Measurements from ENCODE around the gene SDHA.
"Not testable (repeated sequence)": the region's sequence is repeated elsewhere in the genome, so short reads cannot be mapped to it uniquely, and the experiment has no call there.

Gene SDHA

DNA sequence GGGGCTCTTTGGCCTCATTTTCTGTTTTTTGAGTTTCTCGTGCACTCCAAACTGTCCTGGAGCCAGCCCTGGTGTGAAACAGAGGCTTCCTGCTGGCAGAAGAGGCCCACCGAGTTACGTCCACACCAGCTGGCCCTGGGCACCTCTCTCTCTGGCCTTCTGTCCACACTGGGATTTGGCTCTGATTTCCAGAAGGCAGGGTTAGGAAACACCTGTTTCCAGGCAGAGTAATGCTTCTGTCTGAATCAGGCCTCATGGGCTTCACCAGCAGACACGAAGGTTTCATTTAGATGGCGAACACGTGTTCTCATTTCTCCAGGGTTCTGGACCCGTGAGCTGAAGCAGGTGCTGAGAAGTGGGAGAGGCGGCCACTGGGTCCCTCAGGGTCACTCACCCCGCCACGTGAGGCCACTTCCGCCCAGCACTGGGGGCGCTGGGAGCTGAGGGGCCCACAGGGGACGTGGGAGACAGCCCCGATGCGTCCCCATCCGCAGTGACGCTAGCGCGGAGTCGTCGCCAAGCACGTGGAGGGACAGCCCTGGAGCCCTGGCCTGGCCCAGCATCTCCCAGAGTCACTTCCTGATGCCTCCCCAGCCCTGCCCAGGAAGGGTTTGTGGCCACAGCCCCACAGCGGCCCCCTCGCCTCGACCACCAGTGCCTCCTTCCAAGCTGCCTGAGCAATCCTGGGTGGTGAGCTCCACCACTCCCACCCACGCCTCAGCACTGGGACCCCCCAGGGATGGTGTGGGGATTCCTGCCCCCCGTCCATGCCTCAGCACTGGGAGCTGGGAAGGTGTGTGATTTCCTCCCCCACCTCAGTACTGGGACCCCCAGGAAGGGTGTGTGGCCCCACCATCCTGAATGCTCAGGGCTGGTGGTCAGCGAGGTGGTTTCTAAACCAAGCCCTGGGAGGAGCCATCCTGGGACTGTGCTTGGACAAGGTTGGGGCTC lies 31.8 kb upstream of the SDHA start:
- no peak for DNase-seq

DNA sequence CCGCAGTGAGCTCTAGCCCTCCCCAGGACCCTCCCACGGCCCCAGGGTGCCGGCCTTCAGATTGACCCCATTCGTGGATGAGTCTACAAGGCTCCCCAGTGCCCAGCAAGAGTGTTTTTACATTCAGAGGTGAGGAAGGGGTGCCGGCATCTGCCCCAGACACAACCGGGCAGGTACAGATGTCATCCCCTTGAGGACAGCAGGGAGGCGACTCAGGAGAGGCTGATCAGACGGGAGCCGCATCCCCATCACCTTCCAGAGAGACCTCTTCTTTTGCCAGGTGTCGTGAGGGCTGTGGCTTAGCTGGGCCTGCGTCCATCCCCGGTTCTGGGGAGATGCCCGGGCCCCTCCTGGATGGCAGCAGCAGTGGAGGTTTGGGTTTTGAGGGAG lies 31.1 kb upstream of the SDHA start:
- DNase-seq, result no peak

DNA sequence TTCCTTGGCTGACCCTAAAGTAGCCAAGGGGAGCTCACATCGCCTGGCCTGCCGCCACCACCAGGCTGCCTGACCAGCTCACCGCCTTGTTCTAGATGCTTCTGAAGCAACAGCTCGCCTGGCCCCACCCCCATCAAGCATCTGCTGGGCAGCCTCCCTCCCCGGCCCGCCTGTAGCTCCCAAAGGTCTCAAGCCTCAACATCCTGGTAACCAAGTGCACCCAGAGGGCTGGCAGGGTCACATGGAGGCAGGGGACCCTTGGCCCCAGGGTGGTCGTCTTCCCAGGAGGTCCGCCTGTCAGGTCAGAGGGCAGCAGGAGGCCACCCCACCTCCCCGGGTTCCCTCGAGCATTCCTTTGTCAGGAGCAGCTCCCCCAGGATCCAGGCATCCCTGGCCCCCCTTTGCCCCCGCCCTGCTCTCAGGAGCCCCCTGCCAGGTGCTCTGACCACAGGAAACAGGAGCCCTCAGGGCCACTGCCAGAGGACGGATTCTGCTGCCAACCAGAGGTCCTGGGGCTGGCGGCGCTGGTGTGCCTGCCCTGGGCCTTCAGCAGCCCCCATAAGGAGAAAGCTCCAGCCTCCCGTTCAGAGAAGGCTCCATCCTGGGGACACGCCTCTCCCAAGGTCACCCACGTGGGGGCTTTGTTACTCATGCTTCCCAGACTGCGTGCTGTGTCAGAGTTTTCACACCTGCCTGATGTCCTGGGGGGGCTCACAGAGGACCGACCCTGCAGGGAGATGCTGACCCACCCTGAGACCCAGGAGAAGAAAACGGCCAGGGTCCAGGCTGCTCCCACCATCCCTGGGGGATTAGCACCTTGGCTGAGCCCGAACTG lies 30.3 kb upstream of the SDHA start:
- no peak for DNase-seq

DNA sequence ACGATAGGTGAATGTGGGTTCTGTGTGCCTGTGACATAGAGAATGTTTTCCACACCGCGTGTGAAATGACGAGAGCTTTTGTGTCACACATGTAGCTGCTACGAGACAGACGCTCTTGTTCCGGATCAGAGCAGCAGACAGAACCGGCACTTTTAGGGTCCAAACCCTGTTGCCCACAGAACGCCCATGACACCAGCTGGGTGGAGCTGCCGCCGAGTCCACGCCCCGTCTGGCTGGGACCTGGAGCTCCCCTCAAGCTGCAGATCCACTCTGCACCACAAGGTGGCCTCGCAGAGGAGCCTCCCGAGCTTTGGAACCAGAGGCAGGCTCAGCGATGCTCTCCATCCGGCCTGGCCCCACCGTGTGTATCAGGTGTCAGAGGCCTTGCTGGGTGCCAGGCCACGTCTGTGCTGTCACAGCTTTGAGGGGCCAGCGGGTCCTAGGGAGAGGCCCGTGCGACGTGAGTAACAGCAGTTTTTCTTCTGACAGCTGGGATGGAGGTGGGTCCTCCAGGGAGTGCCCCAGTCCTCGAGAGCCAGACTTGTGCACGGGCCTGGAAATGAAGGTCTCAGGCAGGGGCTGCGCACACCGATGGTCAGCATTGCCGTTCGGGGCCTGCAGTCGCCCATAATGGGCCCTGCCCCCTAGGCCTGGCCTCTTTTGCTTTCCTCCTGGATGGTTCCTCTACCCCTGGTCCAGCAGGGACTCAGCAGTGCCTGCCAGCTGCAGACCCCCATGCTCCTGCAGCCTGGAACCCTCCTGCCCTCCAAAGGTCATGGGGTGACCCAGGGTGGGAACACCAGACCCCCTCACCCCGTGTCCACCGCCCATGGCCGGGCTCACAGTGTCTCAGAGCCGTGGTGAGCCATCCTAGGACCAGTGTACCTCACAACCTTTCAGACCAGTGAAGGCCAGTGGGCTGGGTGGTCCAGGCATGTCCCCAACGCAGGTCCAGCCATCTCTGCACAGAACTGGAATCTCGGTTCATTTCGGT lies 29.3 kb upstream of the SDHA start:
- DNase-seq, result peak; percentile 97

DNA sequence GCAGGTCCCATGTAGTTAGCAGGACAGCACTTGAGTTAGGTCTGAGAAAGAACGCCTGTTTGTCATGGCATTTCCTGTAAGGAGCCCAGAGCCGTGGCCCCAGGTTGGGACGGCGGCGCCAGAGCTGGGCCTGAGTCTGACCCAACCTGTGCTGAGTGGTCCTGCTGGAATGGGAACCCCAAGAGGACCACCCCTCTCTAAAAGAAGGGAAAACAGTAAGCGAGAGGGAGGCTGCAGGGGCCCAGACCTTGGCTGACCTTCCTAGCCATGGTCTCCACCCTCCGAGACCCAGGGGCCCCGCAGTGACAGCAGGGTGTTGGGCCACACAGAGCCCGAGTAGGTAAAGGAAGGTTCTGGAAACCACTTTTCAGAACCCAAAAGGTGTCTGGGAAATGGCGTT lies 28.6 kb upstream of the SDHA start:
- no peak for DNase-seq

DNA sequence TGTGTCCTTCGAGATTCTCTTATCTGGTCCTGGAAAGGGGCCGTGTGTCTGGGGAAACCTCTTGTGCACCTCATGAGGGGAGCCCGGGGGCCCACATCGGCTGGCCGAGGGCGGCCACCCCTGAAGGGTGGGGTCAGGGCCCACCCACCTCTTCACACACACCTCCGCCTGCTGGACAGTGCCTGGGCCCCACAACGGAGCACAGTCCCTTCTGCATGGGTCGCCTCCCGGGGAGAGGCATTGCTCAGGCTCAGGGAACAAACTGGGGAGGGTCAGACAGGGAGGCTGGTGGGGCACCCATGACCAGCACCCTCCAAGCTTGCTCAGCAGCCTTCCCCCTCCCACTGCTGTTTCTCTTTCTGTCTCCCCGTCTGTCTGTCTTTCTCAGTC lies 28.1 kb upstream of the SDHA start:
- no peak for DNase-seq

DNA sequence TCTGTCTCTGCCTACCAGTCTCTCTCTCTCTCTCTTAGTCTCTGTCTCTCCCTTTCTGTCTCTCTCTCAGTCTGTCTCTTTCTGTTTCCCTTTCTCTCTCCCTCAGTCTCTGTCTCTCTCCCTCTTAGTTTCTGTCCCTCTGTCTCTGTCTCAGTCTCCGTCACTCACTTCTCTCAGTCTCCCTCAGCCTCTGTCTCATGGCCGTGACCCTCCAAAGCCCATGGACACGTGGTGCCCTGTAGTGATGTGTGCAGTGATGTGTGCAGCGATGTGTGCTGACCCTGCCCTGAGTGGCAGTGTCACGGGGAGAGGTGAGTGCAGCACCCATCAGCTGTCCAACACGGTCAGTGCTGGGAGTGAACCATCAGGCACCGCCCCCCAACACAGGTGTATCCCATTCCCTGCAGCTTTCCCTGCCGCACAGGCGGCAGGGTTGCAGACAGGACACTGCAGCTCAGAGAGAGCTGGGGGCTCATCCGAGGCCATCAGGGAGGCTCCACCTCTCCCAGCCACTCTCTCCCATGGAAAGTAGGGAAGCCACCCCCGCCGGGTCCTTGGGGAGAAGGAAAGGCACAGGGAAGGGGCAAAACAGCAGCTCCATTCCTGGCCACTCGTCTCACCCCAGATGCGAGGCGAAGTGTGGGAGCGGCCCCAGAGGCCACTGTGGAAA lies 27.6 kb upstream of the SDHA start:
- peak; percentile 56 for DNase-seq

DNA sequence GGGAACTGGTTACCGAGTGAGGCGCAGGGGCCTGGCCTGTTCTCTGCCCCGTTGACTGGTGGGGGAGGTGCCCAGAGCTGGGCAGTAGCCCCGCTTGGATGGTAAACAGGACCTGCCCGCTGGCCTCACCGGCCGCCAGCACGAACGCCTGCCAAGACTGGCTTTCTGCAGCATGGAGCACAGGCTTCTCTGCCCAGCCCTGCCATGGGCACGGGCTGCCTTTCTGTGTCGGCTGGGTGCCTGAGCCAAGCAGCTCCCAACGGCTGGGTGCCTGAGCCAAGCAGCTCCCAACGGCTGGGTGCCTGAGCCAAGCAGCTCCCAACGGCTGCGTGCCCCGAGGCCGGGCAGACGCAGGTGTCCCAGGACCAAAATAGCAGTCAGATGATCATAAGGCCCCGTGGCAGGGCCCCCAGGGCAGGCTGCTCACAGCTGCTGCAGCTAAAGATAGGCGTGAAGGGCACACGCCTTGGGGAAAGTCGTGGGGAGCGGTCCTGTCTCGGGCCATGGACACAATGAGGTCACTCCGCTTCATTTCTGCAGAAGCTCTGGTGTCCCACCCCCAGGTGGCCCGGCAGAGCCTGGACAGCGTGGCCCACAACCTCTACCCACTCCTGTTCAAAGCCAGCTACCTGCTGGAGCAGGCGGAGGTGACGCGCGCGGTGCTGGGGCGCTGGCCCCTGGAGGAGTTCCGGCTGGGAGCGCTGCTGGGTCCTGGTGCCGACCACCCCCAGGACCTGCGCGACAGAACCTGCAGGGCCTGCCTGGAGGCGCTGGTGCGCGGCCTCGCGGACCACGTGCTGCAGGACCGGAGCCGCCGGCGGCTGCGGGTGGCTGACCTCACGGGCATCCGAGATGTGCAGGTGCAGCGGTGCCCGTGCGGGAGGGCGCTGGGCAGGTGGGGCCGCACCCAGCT lies 26.8 kb upstream of the SDHA start, which contains the start of gene LRRC14B:
LRRC14B (plus strand) TSS at position 460 of the 913 bp plus-strand sequence; CDS start at position 504, 44 bp downstream.
- peak; percentile 96 for DNase-seq

DNA sequence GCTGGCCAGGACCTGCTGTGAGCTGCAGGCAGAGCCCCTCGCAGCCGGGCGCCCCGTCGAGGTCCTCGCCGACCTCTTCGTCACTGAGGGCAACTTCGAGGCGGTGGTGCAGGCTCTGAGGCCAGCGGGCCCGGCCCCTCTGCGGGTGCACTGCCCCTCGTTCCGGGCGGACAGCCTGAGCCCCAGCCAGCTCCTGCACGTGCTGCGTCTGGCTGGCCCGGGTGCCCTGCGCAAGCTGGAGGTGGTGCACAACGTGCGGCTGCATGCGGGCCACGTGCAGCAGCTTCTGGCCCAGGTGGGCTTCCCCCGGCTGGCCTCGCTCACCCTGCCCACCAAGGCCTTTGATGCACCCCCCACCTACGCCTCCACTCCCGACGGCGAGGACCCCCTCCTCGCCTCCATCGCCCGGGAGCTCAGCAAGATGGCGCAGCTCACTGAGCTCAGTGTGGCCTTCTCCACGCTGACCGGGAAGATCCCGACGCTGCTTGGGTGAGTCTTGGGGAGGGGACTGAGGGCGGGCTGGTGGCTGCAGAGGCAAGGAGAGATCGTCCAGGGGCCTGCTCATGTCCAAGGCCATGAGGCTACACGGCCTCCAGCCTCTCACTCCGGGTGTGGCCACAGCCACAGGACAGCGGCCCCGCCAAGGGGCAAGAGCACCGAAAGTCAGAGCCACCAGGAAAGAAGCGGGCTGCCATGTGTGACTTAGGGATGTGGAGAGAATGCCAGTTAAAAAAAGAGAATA lies 26.0 kb upstream of the SDHA start:
- no peak for DNase-seq

DNA sequence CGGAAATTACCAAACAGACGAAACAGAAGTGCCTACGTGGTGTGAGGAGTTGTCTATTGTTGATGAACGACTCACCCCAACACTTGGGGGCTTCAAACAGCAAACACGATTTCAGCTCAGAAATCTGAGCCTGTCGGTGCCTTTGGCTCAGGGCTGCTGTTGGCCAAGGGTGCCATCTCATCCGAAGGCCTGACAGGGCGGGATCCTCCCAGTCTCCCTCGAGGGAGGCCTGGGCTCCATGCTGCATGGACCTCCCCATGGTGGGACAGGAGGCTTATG lies 25.5 kb upstream of the SDHA start:
- DNase-seq, result no peak

DNA sequence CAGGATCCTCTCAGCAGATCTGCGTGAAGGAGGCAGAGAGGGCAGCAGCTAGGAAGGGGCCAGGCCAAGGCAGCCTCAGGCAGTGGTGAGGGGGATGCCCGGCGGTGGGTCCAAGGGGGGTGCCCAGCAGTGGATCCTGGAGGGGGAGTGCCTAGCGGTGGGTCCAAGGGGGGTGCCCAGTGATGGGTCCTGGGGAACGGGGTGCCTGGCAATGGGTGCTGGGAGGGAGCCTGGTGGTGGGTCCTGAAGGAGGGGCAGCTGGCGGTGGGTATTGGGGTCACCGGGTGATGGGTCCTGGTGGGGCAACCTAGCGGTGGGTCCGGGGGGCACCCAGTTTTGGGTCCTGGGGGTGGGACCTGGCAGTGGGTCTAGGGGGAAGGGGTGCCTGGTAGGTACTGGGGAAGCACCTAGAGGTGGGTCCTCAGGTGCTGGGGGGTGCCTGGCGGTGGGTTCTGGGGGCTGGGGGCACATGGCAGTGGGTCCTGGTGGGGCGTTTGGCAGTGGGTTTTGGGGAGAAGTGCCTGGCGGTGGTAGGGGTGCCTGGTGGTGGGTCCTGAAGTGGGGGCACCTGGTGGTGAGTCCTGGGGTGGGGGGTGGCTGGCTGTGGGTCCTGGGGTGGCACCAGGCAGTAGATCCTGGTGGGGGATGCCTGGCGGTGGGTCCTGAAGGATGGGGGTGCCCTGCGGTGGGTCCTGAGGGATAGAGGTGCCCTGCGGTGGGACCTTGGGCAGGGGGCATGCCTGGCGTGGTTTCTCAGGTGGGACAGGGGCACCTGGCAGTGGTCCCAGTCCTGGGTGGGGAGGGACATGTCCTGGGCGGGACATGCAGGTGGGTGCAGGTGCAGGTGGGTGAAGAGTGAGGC lies 24.9 kb upstream of the SDHA start:
- no peak for DNase-seq

DNA sequence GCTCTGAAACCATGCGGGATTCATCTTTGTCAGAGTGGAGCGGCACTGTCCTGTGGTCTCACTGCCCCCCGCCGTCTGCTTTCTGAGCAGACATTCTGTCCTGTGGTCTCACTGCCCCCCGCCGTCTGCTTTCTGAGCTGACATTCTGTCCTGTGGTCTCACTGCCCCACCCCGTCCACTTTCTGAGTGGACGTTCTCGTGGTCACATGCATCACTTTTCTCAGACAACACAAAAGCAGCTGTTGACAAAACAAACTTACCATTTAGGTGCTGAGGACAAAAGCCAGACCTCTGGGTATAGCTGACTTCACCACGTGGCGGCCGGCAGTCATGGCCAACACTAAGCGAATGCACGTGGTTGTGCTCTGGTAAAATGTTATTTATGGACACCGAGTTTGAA lies 24.0 kb upstream of the SDHA start:
- no peak for DNase-seq

DNA sequence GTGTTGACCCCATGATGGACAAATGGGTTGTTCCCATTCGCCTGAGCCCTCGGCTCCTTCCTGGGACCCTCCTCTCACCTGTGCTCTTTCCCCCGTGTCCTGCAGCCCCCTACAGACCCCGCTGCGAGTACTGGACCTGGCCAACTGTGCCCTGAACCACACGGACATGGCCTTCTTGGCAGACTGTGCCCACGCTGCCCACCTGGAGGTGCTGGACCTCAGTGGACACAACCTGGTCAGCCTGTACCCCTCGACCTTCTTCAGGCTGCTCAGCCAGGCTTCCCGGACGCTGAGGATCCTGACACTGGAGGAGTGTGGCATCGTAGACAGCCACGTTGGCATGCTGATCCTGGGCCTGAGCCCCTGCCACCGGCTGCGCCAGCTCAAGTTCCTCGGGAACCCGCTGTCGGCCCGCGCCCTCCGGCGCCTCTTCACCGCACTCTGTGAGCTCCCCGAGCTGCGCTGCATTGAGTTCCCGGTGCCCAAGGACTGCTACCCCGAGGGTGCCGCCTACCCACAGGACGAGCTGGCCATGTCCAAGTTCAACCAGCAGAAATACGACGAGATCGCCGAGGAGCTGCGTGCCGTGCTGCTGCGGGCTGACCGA lies 23.4 kb upstream of the SDHA start:
- DNase-seq, result no peak

DNA sequence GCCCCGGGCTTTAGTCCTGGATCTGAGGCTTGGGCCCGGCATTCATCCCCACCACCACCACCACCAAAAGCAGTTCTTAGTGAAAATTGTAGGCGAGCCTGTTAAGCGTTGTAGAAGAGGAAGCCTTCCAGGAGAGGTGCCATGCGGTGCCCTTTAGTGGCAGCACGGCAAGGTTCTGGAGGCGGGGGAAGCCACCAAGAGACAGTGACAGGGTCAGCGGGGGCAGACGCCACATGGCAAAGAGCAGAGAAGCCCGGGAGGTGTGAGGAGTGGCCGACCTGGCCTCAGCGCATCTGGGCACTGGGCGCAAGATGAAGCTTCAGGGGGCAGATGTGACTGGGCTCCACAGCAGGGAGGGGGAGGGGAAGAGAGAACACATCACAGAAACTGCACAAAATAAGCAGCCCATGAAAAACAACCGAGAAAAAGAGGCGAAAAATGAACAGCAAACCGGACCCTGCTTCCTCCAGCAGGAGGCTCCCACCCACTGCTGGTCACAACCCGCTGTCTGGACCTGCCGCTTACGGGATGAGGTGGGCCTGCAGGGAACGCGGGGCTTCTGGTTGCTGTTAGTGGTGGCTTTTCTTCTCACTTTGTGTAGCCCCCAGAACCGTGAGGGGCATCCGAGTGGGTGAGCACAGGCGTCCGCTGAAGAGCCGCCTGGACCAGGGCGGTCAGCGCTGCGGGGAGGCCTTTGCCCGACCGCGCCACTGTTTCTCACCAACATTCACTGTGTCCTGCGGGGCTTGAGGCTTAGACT lies 22.5 kb upstream of the SDHA start:
- no peak for DNase-seq

DNA sequence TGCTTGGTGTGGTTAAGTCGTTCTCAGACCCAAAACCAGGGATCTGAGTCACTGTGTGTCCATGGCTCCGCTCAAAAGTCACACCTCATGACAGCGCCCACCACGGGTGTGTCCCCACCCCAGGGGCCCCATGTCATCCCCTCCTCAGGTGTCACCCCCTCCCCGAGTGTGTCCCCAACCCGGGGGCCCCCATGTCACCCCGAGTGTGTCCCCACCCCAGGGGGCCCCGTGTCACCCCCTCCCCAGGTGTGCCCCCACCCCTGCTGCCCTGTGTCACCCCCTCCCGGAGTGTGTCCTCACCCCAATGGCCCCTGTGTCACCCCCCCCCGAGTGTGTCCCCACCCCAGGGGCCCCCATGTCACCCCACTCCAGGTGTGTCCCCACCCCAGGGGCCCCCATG lies 21.8 kb upstream of the SDHA start:
- no peak for DNase-seq

DNA sequence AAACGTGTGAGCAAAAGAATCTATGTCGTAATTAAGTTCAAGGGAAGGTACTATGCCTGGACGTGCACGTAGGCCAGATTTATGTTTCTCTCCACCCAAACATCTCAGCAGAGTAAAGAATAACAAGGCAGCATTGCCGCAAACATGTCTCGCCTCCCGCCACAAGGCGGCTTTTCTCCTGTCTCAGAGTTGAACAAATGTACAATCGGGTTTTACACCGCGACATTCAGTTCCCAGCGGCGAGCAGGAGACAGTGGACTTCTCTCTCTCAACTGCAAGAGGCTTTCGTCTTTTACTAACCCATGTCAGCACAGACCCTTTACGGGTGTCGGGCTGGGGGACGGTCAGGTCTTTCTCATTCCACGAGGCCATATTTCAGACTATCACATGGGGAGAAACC lies 21.1 kb upstream of the SDHA start:
- not testable (repeated sequence) for DNase-seq

DNA sequence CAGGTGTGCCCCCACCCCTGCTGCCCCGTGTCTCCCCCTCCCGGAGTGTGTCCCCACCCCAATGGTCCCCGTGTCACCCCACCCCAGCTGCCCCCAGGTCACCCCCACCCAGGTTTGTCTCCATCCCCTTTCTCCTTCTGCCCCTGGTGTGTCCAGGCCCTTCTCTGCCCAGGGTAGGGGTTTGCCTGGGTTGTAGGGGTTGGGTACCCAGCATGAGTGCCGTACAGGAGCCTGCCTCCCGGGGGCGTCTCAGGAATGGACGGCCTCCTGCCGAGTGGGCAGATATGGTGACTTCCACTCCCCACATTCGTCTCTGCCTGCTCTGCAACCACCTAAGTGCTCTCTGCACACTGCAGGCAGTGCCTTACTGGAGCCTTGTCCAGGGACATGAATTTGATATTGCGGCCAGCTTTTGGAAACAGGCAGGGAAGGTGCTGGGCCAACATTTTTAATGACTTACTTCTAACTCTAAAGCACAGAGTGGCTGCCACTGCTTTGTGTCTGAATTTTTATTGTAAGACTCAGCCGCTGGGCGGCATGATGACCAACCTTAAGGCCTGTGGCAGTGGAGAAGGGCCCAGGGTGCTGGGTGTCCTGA lies 20.1 kb upstream of the SDHA start:
- no peak for DNase-seq

Measured in RPMI8226 (cell line).